ENCODE results near the gene HS6ST2. TPM values are rescaled to one million over a fixed set of nuclear protein-coding genes. Genes with fewer than 3 reads are reported as not detected.

The HS6ST2 gene
- total and polyA plus RNA-seq, 11 donors: 0.05 to 0.54 (median 0.17) TPM; not detected in 3

- DNase-seq (no peak), ATAC-seq (no peak)
- no peaks in the 10 kb centered on the region for H3K9me3 ChIP-seq
- H3K27ac ChIP-seq: no peak overlapping the region
- WGBS, 4 donors: 59 to 75% (median 62%) methylated on average over 3 of the region's 3 CpGs
- peaks cover 0 to 48% (median 0%) of the 10 kb centered on the region in 9 donors for H3K27me3 ChIP-seq
- TF ChIP-seq CTCF (IDR thresholded peaks at IDR 0.05) (no peak), POLR2A (IDR thresholded peaks at IDR 0.05) (no peak)
- intact Hi-C loops (cut with DNase I): loop anchor here in 1 of 10 donors (5.0 kb wide), 1 partner anchor 303 kb away; no protein-coding TSS in a partner anchor
- no peak overlapping the region for H3K4me3 ChIP-seq
- no peaks in the 10 kb centered on the region for H3K36me3 ChIP-seq
- no peaks in the 10 kb centered on the region for H3K4me1 ChIP-seq
These were observed 363.4 kb downstream of the HS6ST2 start for GRCh38 chrX:132594999-132595398.

GRCh38 chrX:132594129-132594528, 364.3 kb downstream of the HS6ST2 start:
- TF ChIP-seq POLR2A (IDR thresholded peaks at IDR 0.05) (no peak), CTCF (IDR thresholded peaks at IDR 0.05) (no peak)
- peaks cover 0 to 45% (median 0%) of the 10 kb centered on the region in 9 donors for H3K27me3 ChIP-seq
- no peaks in the 10 kb centered on the region for H3K36me3 ChIP-seq
- no peaks in the 10 kb centered on the region for H3K4me1 ChIP-seq
- no peak for DNase-seq
- 79 to 86% (median 84%) methylated on average over 5 of the region's 5 CpGs for WGBS, 4 donors
- intact Hi-C loops (cut with DNase I): loop anchor here in 1 of 10 donors (5.0 kb wide), 1 partner anchor 302 kb away; no protein-coding TSS in a partner anchor
- H3K4me3 ChIP-seq: no peak overlapping the region
- ATAC-seq: no peak
- no peak overlapping the region for H3K27ac ChIP-seq
- H3K9me3 ChIP-seq: no peaks in the 10 kb centered on the region

- no peak overlapping the region for H3K27ac ChIP-seq
- H3K4me1 ChIP-seq: no peaks in the 10 kb centered on the region
- no peak for DNase-seq
- WGBS, 4 donors: 18 to 25% (median 21%) methylated on average over 2 of the region's 2 CpGs
- H3K9me3 ChIP-seq: no peaks in the 10 kb centered on the region
- intact Hi-C loops (cut with DNase I): loop anchor here in 1 of 10 donors (5.0 kb wide), 1 partner anchor 301 kb away; no protein-coding TSS in a partner anchor
- no peak overlapping the region for H3K4me3 ChIP-seq
- TF ChIP-seq POLR2A (IDR thresholded peaks at IDR 0.05): no peak
- peak in 11 of 12 donors; percentile 6 to 51 (median 31) for TF ChIP-seq CTCF (IDR thresholded peaks at IDR 0.05)
- no peak for ATAC-seq
- no peaks in the 10 kb centered on the region for H3K36me3 ChIP-seq
- peaks cover 0 to 39% (median 0%) of the 10 kb centered on the region in 9 donors for H3K27me3 ChIP-seq
These were observed 365.5 kb downstream of the HS6ST2 start for GRCh38 chrX:132592880-132593279.

- Histone ChIP-seq H3K9me3 (no peaks in the 10 kb centered on the region), H3K4me3 (no peak overlapping the region), H3K4me1 (no peaks in the 10 kb centered on the region), H3K27me3 (peaks cover 0 to 39% (median 0%) of the 10 kb centered on the region in 9 donors), H3K27ac (no peak overlapping the region), H3K36me3 (no peaks in the 10 kb centered on the region)
- ATAC-seq (no peak), DNase-seq (no peak)
- intact Hi-C loops (cut with DNase I): loop anchor here in 1 of 10 donors (5.0 kb wide), 1 partner anchor 299 kb away; no protein-coding TSS in a partner anchor
- TF ChIP-seq CTCF (IDR thresholded peaks at IDR 0.05) (no peak), POLR2A (IDR thresholded peaks at IDR 0.05) (no peak)
- 79 to 88% (median 84%) methylated on average over 3 of the region's 3 CpGs for WGBS, 4 donors
These were observed 366.6 kb downstream of the HS6ST2 start for GRCh38 chrX:132591719-132592275.
